AG04450 (cell line): ENCODE results near the gene IP6K3. TPM values are rescaled to one million over a fixed set of nuclear protein-coding genes. Genes with fewer than 3 reads are reported as not detected.

Experiments used
- CTCF ChIA-PET: fragments of 300-600, 350-600 bp; formaldehyde crosslinking; extraction: SDS; loops from one replicate; lab custom pipeline; 2022; ENCODE audit warnings: antibody characterized with exemption, inconsistent platforms; lab: Charles Lee
- POLR2A ChIA-PET: fragments of 350-600 bp; formaldehyde crosslinking; extraction: SDS; loops from one replicate; lab custom pipeline; 2021; ENCODE audit warnings: antibody characterized with exemption, inconsistent platforms; lab: Yijun Ruan, JAX
- DNase-seq: peaks from one replicate; pipeline ENCODE4 v3.0.0-alpha.2; 2011; ENCODE audit warnings: low read depth, low spot score
- H3K27ac ChIP-seq: one replicate; pipeline ENCODE4 v1.5.1; 2012; ENCODE audit warnings: low read depth, low read length, control low read depth
- H3K27me3 ChIP-seq: one replicate; pipeline ENCODE4 v1.6.0; 2012; ENCODE audit warnings: low read length; ENCODE audit not compliant: control insufficient read depth, insufficient read depth
- H3K4me3 ChIP-seq: 2 replicates; pipeline ENCODE4 v1.5.1; 2011; ENCODE audit warnings: mild to moderate bottlenecking, low read depth, low read length, control low read depth
- H3K9me3 ChIP-seq: 2 replicates; pipeline ENCODE4 v1.5.1; 2012; ENCODE audit warnings: low read length; ENCODE audit not compliant: control insufficient read depth, insufficient read depth
- CTCF ChIP-seq: IDR thresholded peaks from 2 replicates; pipeline ENCODE4 v1.5.1; 2011; ENCODE audit warnings: low read depth, low read length, control low read depth, inconsistent platforms
- polyA plus RNA-seq: library from polyadenylated mRNA; depleted of rRNA; stranded (reverse); fragments of >200 nt; gene quantifications from 2 replicates; pipeline ENCODE4 v1.2.3, GENCODE V29; 2011

IP6K3 gene
- polyA plus RNA-seq, 1 experiment = 1.1 TPM

GRCh38 chr6:33691456-33692077, 55.1 kb downstream of the IP6K3 start:
- Histone ChIP-seq H3K4me3 (no peak overlapping the region), H3K27ac (no peak overlapping the region), H3K9me3 (no peaks in the 10 kb centered on the region; the same call in 1 of the 2 replicates), H3K27me3 (no peaks in the 10 kb centered on the region)
- TF ChIP-seq CTCF = no peak
- no peak for DNase-seq
- POLR2A ChIA-PET = no interaction called here
- CTCF ChIA-PET = interaction anchor here (0.8 kb wide), 1 partner anchor 9 kb away, joined by 3 read pairs; no protein-coding TSS in a partner anchor

- CTCF ChIA-PET = interaction anchor here (0.8 to 1.4 kb wide), 4 partner anchors 10 to 473 kb away, joined by 3 to 5 read pairs (median 3); partner anchors contain the start of gene UQCC2
- no peak overlapping the region for H3K4me3 ChIP-seq
- H3K27me3 ChIP-seq = no peaks in the 10 kb centered on the region
- no peak for DNase-seq
- TF ChIP-seq CTCF = no peak
- no peak overlapping the region for H3K27ac ChIP-seq
- no peaks in the 10 kb centered on the region; the same call in 1 of the 2 replicates for H3K9me3 ChIP-seq
- POLR2A ChIA-PET = no interaction called here
Observed at GRCh38 chr6:33690766-33691165, 55.9 kb downstream of the IP6K3 start.

- TF ChIP-seq CTCF = no peak
- no peak overlapping the region for H3K4me3 ChIP-seq
- DNase-seq = no peak
- H3K9me3 ChIP-seq = no peaks in the 10 kb centered on the region; the same call in 1 of the 2 replicates
- ChIA-PET POLR2A (no interaction called here), CTCF (interaction anchor here (0.7 to 1.4 kb wide), 4 partner anchors 11 to 474 kb away, joined by 3 to 5 read pairs (median 3); partner anchors contain the start of gene UQCC2)
- H3K27me3 ChIP-seq = no peaks in the 10 kb centered on the region
- H3K27ac ChIP-seq = no peak overlapping the region
Observed at GRCh38 chr6:33689879-33690278, 56.8 kb downstream of the IP6K3 start.

GRCh38 chr6:33689148-33689494, 57.6 kb downstream of the IP6K3 start:
- Histone ChIP-seq H3K27me3 (no peaks in the 10 kb centered on the region), H3K9me3 (no peaks in the 10 kb centered on the region; the same call in 1 of the 2 replicates), H3K4me3 (no peak overlapping the region), H3K27ac (no peak overlapping the region)
- TF ChIP-seq CTCF = no peak
- DNase-seq = no peak
- POLR2A ChIA-PET = no interaction called here
- CTCF ChIA-PET = no interaction called here

- Histone ChIP-seq H3K27ac (no peak overlapping the region), H3K9me3 (no peaks in the 10 kb centered on the region; the same call in 1 of the 2 replicates), H3K27me3 (no peaks in the 10 kb centered on the region), H3K4me3 (no peak overlapping the region)
- TF ChIP-seq CTCF = no peak
- CTCF ChIA-PET = no interaction called here
- POLR2A ChIA-PET = no interaction called here
- DNase-seq = no peak
Observed at GRCh38 chr6:33688451-33689147, 58.1 kb downstream of the IP6K3 start.
